NK-92 (cell line): ENCODE data around the gene CETN1.

ENCODE experiments used
- DNase-seq: peaks from one replicate; lab custom pipeline; 2025; ENCODE audit not compliant: unreplicated experiment; lab: John Stamatoyannopoulos, UW

The CETN1 gene

DNA sequence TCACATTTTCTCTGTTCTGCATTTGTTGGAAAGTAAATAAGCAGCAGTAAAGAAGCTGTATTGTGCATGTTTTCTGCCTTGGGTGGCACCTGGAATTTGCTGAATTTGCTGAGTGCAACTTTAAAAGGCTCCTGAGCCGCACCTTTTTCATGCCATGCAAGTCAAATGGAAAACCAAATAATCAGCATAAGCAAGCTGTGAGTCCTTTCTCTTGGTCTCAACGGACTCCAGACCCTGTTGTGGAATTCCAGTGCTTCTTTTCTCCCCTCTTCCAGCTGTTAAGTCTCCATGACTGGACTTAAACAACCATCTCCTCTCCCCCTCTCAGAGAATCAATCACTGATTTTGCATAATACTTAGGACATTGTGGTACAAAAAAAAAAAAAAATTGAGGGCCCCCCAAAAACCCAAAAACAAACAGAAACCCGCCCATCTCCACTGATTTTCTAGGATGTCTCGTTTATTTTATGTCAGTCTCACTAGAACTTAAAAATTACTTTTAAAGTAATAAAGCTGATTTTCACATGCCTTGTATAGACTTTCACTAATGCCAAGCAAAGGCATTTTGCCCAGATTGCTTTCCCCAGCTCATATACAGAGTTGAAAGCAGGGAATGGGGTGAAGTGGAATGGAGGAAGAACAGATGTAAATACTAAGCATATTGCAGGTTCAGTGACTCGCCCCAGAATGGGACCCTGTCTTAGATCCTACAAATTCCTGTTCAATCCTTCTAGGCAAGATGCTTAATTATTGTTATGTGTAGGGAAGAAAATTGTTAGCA is 5.1 kb upstream of the CETN1 start:
- DNase-seq: no peak

DNA sequence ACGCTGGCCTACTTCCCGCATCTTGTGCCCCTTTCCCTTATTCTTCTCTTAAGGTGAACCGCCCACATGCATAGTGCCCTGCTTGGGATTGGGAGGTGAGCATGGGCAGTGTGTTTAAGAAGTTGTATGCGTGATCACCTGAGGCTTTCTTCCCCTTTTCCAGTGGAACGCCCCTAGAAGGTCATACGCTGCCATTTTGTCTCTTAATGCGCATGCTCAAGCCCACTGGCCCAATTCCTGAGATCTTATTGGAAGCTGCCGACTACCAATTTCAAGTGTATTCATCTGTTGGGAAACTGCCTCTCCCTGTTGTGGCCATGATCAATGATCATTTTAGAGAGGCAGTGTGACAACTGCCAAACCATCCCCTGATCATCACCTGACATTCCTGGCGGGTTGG is 3.3 kb upstream of the CETN1 start:
- no peak for DNase-seq

DNA sequence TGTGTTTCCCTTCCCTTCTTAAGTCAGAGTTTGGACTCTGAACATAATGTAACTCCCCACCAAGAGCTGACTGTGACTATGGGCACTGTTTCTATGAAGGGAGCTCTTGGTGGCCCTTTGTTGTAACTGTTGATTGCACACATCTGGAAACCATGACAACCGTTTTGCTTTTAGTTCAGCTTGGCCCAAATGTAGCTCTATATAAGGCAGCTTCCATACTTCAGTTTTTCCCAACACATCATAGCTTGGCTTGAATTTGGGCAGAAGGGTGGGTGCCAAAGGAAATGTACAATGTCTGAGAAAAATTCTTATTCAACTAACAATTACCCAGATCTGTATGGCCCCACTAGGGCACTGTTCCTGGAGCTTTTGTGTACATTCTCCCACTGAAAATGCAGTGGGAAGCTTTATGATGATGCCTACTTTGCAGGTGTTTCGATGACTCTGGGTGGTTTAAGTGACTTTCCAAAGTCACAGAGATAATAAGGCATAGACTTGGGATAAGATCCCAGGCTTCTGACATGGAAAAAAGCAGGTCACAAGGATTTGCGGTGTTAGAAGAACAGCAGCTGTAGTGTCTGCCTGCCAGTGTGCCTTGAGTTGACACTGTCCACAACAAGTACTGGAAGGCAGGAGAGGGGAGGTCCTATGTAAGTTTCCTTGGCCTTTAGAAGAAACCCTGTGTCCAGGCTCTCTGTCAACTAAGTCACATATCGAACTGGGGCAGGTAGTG is 2.4 kb upstream of the CETN1 start:
- no peak for DNase-seq

DNA sequence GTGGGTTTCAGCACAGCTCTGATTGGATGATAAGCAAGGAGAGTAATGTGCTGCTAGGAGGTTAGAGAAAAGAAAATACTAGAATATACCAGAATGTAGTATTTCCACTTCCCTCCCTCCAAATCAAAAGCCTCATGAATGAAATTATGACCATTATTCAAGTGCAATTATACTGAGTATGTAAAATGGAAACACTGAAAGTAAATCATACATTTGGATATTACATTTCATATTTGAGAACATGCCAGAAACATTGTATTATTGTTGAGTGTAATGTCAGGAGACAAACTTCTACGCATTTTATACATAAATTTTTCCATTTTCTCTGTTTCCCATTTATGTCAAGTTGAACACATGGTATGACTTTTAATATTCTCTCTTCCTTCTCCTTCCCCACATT is 942 bp upstream of the CETN1 start:
- DNase-seq: no peak

DNA sequence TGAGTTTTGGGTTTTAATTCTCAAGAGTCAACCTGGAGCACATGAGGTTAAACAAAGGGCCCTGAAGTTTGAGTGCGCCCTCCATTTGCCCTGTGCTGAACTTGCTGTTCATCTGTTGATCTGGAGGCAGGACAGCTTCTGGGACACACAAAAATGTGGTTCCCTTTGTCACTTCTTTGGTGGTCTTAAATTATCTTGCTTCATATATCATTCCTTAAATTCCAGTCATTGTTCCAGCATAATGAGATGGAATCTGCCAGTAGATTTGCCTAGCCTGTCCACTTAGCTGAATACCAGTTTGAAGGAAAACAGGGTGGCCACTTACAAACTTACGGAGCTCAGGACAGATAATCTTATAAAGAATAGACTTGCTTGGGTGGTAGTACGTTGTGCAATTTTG is 916 bp downstream of the CETN1 start:
- DNase-seq: no peak

DNA sequence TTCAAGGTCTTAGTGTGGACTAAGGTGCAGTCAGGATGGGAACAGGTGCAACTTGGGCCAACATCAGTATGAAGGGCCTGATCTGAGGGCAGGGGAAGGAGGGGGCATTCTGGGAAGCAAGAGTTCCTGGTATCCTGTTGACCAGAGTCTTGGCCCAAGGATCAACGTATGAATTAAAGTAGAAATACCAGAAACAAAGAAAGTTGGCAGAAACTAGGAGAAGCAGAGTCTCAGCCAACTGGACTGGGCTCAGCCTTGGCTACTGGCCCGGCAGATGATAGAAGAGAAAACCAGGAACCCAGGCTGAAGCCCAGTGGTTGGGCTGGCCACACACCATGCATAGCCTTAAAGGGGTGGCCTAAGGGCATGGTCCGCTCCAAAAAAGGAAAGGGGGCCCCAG is 2.3 kb downstream of the CETN1 start:
- DNase-seq: no peak

DNA sequence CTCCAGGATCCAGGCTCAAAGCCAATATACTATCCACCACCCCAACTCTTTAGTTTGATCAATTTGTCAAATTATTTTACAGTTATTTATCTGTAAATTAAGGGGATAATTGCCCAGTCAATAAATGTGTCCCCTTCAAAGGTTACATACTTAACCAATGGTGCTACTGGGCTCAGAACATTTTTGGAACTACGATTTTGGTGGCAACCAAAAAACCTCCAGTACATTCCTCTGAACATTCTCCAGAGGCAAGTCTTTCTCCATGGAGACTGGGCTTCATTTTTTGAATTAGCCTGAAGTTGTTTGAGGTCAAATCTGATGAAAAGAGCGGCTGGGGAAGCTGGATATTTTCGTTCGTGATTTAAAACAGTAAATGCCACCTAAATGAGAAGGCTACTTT is 14.9 kb downstream of the CETN1 start:
- DNase-seq: no peak

DNA sequence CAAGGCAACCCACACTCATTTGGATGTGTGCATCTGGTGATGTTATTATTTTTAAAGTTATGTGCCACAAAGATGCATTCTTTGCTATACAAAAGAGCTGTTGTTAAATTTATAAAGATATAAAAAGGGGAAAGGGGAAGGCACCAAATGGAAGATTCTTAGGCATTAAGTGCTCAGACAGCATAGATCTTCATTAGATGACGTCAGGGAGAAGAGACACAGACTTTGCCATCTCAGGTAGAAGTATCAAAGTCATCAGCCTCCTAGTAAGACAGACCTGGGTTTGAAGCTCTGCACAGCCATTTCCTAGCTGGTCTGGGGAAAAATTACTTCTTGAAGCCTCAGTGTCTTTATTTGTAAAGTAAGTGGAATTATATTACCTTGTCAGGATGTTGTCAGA is 15.4 kb downstream of the CETN1 start:
- DNase-seq: no peak

DNA sequence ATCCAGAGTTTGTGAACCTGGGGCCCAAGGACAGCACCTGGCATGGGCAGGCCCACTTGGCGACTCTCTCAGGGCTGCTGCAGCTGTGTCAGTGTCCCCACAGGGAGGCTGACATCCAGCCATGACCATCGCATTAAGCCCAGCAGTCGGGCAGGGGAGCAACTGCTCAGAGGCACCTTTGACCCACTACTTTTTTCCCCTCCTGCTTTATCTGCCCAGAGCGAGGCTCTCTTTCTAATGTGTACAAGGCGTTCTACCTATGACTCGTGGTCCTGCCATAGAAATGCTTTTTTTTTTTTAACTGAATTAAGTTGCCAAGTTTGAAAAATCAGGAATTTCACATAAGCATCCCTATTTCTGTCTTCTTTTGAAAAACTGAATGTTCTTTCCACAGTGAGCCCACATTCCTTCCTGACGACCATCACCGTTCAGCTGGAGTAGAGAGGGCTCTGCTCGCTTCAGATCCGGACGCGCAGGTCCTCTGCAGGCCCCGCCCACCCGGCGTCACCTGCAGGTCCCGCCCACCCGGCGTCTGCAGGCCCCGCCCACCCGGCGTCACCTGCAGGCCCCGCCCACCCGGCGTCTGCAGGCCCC is 16.2 kb downstream of the CETN1 start:
- DNase-seq: no peak

DNA sequence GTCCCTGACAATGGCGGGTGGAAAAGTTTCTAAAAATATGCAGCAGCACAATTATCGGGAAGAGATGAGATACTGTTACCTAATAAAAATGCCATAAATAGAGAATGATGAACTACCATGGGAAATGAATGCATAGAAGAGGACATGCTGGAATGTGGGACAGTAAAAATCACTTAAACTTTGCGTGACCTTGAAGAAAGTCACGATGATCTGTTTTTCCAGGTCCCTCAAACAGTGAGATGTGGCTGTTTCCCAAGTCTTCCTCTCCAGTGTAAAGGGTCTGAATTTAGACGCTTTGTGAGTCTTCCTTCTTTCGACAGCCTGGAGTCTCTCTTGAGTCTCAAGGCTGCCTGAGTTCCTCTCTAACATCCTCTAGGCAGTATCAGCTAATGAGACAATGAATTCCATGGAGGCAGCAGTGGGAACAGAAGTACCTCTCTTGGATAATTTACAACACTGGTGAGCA is 18.0 kb downstream of the CETN1 start:
- no peak for DNase-seq

DNA sequence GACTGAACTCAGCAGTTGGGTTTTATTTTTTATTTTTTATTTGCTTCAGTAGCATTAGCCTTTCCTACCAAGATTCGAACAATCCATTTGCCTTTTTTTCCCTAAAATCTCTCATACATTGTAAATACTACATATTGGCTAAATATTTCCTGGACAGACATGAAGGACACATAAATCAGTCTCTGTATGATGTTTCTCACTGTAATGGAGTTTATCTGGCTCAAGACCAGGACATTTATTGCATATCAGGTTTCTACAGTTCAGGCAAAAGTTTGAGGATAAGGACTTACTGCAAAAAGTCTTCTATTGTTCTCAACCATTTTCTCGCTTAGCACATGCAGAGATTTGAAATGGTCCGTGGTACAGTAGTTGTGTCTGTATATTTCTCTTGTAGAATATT is 19.9 kb downstream of the CETN1 start:
- no peak for DNase-seq

DNA sequence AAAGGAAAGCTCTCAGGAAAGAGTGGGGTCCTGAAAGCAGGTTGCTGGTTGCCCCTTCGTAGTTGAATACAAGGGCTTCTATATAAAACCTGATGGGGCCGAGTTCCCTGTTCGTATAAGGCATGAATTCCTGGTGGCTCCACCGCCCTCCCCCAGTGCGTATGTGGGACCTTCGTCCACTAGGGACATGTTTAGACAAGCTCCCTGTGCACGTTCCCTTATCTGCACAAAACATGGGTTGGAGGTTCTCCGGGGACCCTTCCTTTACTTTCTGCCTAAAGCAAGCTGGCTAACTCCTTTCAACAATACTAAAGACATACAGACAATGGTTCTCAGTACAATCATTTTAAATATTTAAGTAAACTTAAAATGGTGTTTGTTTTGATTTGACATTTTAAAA is 24.6 kb downstream of the CETN1 start:
- DNase-seq: no peak

DNA sequence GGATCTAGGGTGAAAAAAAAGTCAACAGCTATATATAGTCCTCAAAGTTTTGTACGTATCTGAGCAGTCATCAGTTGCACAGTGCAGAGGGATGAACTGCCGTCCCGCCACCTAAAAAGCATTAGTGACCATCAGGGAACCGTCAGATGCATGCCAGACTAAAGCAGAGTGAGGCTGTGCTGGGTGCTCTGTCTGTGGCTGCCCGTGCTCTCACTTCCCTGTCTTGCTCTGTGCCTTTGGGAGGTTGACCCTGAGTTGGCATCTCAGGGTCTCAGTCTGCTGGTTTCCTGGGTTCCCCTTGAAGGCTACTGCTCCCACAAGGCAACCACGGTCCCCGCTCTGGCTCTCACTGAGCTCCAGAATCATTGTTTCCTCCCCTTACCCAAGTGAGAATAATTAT is 27.8 kb downstream of the CETN1 start:
- DNase-seq: no peak

DNA sequence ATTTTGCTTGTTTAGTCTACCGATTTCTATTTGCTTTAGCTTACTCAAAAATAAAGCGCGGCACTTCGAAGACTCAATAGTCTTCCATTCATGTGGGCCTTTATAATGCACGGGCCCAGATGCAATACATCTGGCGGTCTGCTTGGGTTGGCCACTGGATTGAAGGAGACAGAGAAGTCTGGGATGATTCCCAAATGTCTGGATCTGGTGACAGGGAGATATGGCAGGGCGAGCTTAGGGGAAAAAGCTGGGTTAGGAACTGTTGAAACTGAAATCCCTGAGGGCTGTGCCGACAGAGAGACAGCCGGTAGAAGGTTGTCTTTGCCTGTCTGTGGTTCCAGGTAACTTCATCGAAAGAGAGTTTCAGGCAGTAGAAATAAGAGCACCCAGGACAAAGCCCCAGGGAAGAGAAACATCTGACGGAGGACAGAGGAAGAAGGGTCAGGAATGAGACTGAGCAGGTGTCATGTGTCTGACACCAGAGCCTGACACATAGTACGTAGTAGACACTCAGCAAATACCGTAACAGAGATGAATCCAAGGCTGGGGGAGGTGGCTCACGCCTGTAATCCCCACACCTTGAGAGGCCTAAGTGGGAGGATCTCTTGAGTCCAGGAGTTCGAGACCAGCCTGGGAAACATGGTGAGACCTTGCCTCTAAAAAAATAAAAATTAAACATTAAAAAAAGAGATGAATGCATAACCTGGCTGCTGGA is 30.2 kb downstream of the CETN1 start:
- no peak for DNase-seq

DNA sequence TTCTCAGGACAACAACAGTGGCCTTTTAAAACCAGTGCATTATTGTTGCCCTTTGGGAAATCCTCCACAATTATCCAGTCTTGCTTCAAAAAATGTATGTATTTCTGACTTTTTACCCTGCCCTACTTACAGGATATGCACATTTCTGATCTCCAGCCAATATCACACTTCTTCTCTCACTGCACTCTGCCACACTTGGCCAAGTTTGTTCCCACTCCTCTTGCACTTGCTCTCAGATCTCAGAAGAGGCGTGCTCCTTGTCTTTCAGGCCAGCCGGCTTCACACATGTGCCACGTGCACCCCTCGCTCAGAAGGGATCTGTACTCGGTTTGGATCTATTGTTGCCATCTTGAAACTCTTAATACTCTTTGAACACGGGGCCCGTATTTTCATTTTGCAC is 32.0 kb downstream of the CETN1 start:
- no peak for DNase-seq

DNA sequence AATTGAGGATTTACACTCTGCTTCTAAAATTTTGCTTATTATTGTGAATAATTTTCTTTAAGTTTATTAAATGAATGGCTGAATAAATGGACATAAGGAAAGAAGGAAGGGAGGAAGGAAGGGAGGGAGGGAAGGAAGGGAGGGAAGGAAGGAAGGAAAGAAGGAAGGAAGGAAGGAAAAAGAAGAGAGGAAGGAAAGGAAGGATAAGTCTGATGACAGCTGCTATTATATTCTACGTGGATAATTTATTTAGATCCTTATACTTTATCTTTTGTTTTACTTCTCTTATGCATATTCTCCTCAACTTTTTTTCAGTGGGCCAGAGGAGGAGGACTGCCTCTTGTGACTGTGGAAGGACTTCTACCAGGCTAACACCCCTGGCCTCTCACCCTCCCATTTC is 34.0 kb downstream of the CETN1 start:
- no peak for DNase-seq

DNA sequence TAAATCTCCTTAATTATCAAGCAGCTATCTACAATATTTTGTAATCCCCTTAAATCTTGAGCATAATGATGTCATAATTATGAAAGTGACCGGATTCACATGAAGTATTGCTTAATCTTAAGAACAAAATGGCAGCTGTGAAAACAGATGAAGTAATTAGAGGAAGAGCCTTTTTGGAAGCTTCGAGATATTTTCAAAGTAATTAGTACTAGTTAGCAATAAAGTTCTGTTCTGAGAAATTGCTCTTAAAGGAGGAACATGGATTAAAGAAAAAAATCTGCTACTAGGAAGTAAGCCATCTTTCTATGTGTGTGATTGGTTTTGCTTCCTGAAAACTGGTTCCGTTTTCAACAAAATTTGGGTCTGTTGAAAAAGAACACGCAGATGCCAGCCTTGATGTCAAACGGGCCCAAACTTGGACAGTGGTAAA is 34.9 kb downstream of the CETN1 start:
- DNase-seq: no peak

DNA sequence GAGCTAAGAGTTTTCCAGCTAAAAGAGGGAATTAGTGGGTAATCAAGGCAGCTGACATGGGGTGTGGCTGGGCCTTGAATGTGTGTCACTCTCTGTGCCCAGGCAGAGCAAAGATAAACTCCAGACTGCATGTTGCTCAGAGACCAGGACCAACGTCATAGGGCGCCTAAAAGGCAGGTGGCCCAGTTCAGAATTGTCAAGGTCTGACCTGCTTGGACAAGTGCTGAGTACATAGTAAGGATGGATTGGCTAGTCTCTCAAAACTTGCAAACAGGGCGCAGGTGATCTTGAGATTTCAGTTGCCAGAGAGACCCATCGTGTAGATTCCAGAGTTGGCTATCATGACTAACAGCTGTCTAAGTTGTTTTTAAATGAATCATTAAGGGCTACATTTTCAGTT is 35.6 kb downstream of the CETN1 start:
- no peak for DNase-seq

DNA sequence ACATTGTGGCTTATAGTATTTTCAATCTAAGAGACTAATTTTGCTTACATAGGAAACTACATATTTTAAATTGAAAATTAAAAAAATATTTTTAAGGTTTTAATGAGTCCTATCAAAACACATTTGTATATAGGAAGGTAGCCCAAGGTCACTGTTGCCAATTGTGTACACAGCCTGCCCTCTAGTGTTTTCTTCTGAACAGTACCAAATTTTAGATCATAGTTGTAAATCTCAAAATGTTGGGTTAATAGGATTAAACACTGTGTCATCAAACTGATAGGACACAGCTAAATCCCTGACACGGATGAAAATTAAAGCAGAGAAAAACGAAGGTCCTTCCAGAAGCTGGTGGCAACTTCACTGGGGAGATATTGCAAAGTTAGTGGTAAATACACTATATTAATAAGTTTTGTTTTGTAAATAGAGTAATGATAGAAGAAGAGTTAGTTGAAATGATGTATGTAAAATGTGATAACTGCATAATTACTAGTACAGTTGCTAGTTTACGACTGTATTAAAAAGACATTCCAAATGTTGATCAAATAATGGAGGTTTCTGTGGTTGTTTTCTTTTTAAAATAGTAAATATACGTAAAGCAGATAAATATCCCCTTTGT is 36.3 kb downstream of the CETN1 start:
- no peak for DNase-seq

DNA sequence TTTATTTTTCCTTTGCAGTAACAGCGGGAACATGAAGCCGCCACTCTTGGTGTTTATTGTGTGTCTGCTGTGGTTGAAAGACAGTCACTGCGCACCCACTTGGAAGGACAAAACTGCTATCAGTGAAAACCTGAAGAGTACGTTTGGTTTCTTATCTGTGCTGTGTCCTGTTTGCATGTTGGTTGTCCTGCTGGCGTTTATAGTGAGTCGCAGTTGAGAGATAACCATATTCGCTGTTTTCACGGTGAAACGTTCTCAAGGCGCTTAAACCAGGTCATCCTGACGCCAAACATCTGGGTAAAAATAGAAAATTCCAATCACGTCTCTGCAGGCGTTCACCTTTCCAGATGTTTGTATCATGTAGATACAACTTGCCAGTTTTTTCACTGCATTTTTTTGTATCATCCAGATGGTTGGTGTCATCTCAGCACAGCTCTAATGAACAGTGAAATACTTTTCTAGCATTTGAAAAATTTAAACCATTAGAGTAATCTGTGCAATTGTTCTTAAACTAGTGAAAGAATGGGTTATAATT is 37.9 kb downstream of the CETN1 start:
- DNase-seq: no peak

DNA sequence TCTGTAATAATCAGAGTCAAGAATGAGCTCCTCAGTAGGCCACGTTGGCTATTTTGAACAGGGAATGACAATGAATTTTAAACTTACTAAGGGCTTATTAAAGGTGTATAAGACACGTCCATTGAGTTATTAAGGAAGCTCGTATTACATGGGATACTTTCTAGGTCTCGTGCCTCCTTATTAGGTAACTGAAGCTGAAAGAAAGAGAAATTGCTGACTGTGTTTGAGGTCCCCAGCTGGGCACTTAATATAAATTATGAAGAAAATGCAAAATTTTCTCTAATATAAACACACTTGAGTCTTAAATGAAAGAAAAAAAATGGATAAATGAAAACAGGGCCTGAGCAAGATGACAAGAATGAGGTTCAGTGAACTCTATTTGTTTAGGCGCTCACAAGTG is 38.4 kb downstream of the CETN1 start:
- no peak for DNase-seq
